H1 (cell line): ENCODE results near the gene RPL37A. TPM values are rescaled to one million over a fixed set of nuclear protein-coding genes. Genes with fewer than 3 reads are reported as not detected.

Experiments
- CTCF ChIA-PET: fragments of 300-600 bp; sonication (Branson Sonifier 250); formaldehyde crosslinking; loops from one replicate; lab custom pipeline; 2021; ENCODE audit not compliant: partially characterized antibody; lab: Charles Lee
- POLR2A ChIA-PET: fragments of 300-600 bp; sonication (Branson Sonifier 250); formaldehyde crosslinking; loops from one replicate; lab custom pipeline; 2021; ENCODE audit warnings: inconsistent platforms; ENCODE audit not compliant: partially characterized antibody; lab: Charles Lee
- DNase-seq, 2 experiments: peaks; one replicate each; pipeline versions ENCODE4 v3.0.0 to v3.0.0-alpha.2; 2010 to 2022; ENCODE audit warnings: low spot score in 2 of 2, low read depth in 1 of 2, mixed read lengths in 1 of 2
- FAIRE-seq: peaks from 2 replicates; lab custom pipeline; 2011; peaks lifted over from hg19 to GRCh38; lab: Jason Lieb, UNC
- H2AFZ ChIP-seq: 2 replicates; pipeline ENCODE4 v1.8.1; 2012; ENCODE audit warnings: low read length, inconsistent platforms
- H2AK5ac ChIP-seq: 2 replicates; pipeline ENCODE4 v1.6.1; 2013; ENCODE audit warnings: low read depth, low read length
- H2BK120ac ChIP-seq: replicated peaks from 2 replicates; pipeline ENCODE3; 2013; ENCODE audit warnings: low read depth, low read length, inconsistent platforms
- H2BK12ac ChIP-seq: 2 replicates; pipeline ENCODE4 v1.6.1; 2013; ENCODE audit warnings: low read depth, low read length
- H2BK15ac ChIP-seq: 2 replicates; pipeline ENCODE4 v1.6.1; 2013; ENCODE audit warnings: low read length
- H2BK20ac ChIP-seq: 2 replicates; pipeline ENCODE4 v1.6.1; 2013; ENCODE audit warnings: low read length
- H2BK5ac ChIP-seq: 2 replicates; pipeline ENCODE4 v1.6.1; 2013; ENCODE audit warnings: low read depth, low read length
- H3K14ac ChIP-seq: 2 replicates; pipeline ENCODE4 v1.6.1; 2013; ENCODE audit warnings: inconsistent platforms; ENCODE audit not compliant: insufficient read length
- H3K18ac ChIP-seq: 2 replicates; pipeline ENCODE4 v1.6.1; 2013; ENCODE audit warnings: low read length; ENCODE audit errors: extremely low read depth
- H3K23ac ChIP-seq: 2 replicates; pipeline ENCODE4 v1.6.1; 2013; ENCODE audit warnings: inconsistent platforms; ENCODE audit not compliant: insufficient read length
- H3K23me2 ChIP-seq: 2 replicates; pipeline ENCODE4 v1.6.1; 2013; ENCODE audit warnings: low read depth, low read length
- H3K27ac ChIP-seq: 2 replicates; pipeline ENCODE4 v1.6.1; 2011; ENCODE audit warnings: low read depth, low read length, inconsistent platforms
- H3K27me3 ChIP-seq, 4 experiments: replicated peaks in 1 of 4; 1 replicate in 1 of 4; 2 replicates in 3 of 4; pipeline versions ENCODE4 v1.6.1 to v1.8.1; 2011 to 2013; ENCODE audit warnings: low read length in 3 of 4, mild to moderate bottlenecking in 3 of 4, inconsistent platforms in 2 of 4, mixed read lengths in 2 of 4, moderate library complexity in 1 of 4; ENCODE audit not compliant: control insufficient read depth in 3 of 4, insufficient read depth in 3 of 4; ENCODE audit errors: extremely low read depth in 1 of 4
- H3K36me3 ChIP-seq, 4 experiments: 2 replicates each; pipeline versions ENCODE4 v1.6.1 to v1.8.1; 2011 to 2013; ENCODE audit warnings: mild to moderate bottlenecking in 4 of 4, low read length in 3 of 4, moderate library complexity in 2 of 4, control low read depth in 1 of 4, inconsistent platforms in 1 of 4; ENCODE audit not compliant: insufficient read depth in 4 of 4, control insufficient read depth in 2 of 4
- H3K4ac ChIP-seq: replicated peaks from 2 replicates; pipeline ENCODE3; 2013; ENCODE audit warnings: low read length, low read depth, mixed read lengths, inconsistent platforms; ENCODE audit not compliant: insufficient read length
- H3K4me1 ChIP-seq, 4 experiments: replicated peaks in 1 of 4; 1 replicate in 1 of 4; 2 replicates in 3 of 4; pipeline versions ENCODE4 v1.6.1 to v1.8.1; 2011 to 2013; ENCODE audit warnings: low read length in 3 of 4, inconsistent platforms in 2 of 4, mixed read lengths in 1 of 4; ENCODE audit not compliant: insufficient read depth in 4 of 4, control insufficient read depth in 3 of 4
- H3K4me2 ChIP-seq, 2 experiments: 2 replicates each; pipeline versions ENCODE4 v1.6.1 to v1.8.1; 2011 to 2013; ENCODE audit warnings: low read depth in 2 of 2, low read length in 2 of 2, control low read depth in 1 of 2, inconsistent platforms in 1 of 2, mild to moderate bottlenecking in 1 of 2; ENCODE audit not compliant: insufficient read depth in 1 of 2
- H3K4me3 ChIP-seq, 4 experiments: fragments of 200-600, 300-600 bp in 1 of 4; sonication (generic), shearing (Covaris generic), sonication (Bioruptor Twin) in 1 of 4; 2 replicates each; pipeline versions ENCODE4 v1.5.1 to v1.8.1; 2011 to 2016; ENCODE audit warnings: low read length in 4 of 4, low read depth in 3 of 4, control low read depth in 2 of 4, inconsistent platforms in 2 of 4, mild to moderate bottlenecking in 2 of 4, mixed read lengths in 1 of 4, moderate library complexity in 1 of 4; ENCODE audit not compliant: insufficient read depth in 2 of 4; ENCODE audit errors: extremely low read depth in 1 of 4
- H3K56ac ChIP-seq: replicated peaks from 2 replicates; pipeline ENCODE3; 2013; ENCODE audit warnings: low read depth, mild to moderate bottlenecking, mixed read lengths, low read length, inconsistent platforms; ENCODE audit not compliant: insufficient read length
- H3K79me1 ChIP-seq: 2 replicates; pipeline ENCODE4 v1.6.1; 2013; ENCODE audit warnings: low read depth, low read length, control low read depth
- H3K79me2 ChIP-seq, 2 experiments: 2 replicates each; pipeline versions ENCODE4 v1.6.1 to v1.8.1; 2012 to 2013; ENCODE audit warnings: low read length in 2 of 2, mild to moderate bottlenecking in 2 of 2, inconsistent platforms in 1 of 2; ENCODE audit not compliant: insufficient read depth in 2 of 2, control insufficient read depth in 1 of 2
- H3K9ac ChIP-seq, 4 experiments: replicated peaks in 1 of 4; 1 replicate in 1 of 4; 2 replicates in 3 of 4; pipeline versions ENCODE4 v1.6.1 to v1.8.1; 2011 to 2013; ENCODE audit warnings: low read depth in 3 of 4, low read length in 3 of 4, control low read depth in 2 of 4, mild to moderate bottlenecking in 2 of 4, moderate library complexity in 2 of 4, inconsistent platforms in 1 of 4; ENCODE audit errors: extremely low read depth in 1 of 4
- H3K9me3 ChIP-seq, 2 experiments: 2 replicates each; pipeline versions ENCODE4 v1.6.1 to v1.8.1; 2012 to 2013; ENCODE audit warnings: mild to moderate bottlenecking in 2 of 2, moderate library complexity in 2 of 2, control low read depth in 1 of 2, inconsistent platforms in 1 of 2, low read depth in 1 of 2, low read length in 1 of 2, mixed read lengths in 1 of 2; ENCODE audit not compliant: insufficient read depth in 2 of 2
- H4K20me1 ChIP-seq, 2 experiments: replicated peaks in 1 of 2; 2 replicates each; pipeline versions ENCODE3 to v1.8.1; 2011 to 2013; ENCODE audit warnings: inconsistent platforms in 2 of 2, low read length in 2 of 2, mild to moderate bottlenecking in 1 of 2; ENCODE audit not compliant: insufficient read depth in 2 of 2, control insufficient read depth in 1 of 2
- H4K5ac ChIP-seq: 2 replicates; pipeline ENCODE4 v1.6.1; 2013; ENCODE audit warnings: low read length, low read depth, mixed read lengths, inconsistent platforms; ENCODE audit not compliant: insufficient read length
- H4K8ac ChIP-seq: 2 replicates; pipeline ENCODE4 v1.8.0; 2013; ENCODE audit warnings: mild to moderate bottlenecking, moderate library complexity, low read length, inconsistent platforms; ENCODE audit not compliant: insufficient read depth; ENCODE audit errors: extremely low read depth
- H4K91ac ChIP-seq: replicated peaks from 2 replicates; pipeline ENCODE3; 2013; ENCODE audit warnings: low read length, mixed read lengths, inconsistent platforms; ENCODE audit not compliant: insufficient read length
- EP300 ChIP-seq, 2 experiments: IDR thresholded peaks; 1 replicate in 1 of 2; 2 replicates in 1 of 2; pipeline ENCODE4 v1.6.1; 2011 to 2012; ENCODE audit warnings: low read depth in 2 of 2, low read length in 2 of 2, mild to moderate bottlenecking in 2 of 2, borderline replicate concordance in 1 of 2, inconsistent platforms in 1 of 2, moderate library complexity in 1 of 2
- FOSL1 ChIP-seq: IDR thresholded peaks from 2 replicates; pipeline ENCODE4 v1.6.1; 2011; ENCODE audit warnings: mild to moderate bottlenecking, low read depth, low read length, moderate library complexity; ENCODE audit not compliant: insufficient read depth
- RFX5 ChIP-seq: IDR thresholded peaks from 2 replicates; pipeline ENCODE4 v1.6.1; 2011; ENCODE audit warnings: low read depth, low read length, improper control_type of control experiment, borderline replicate concordance
- SIRT6 ChIP-seq: IDR thresholded peaks from one replicate; pipeline ENCODE4 v1.7.1; 2012; ENCODE audit warnings: low read length, inconsistent platforms
- TBP ChIP-seq: IDR thresholded peaks from 2 replicates; pipeline ENCODE4 v1.6.1; 2011; ENCODE audit warnings: low read depth, low read length, improper control_type of control experiment
- WGBS, 2 experiments: shearing (Covaris generic) in 1 of 2; methylation state at CpG; one replicate each; pipeline versions ENCODE4 v1.1.6 to v1.1.7; 2013 to 2015; ENCODE audit warnings: low lambda C conversion rate in 2 of 2, mixed read lengths in 2 of 2, inconsistent platforms in 1 of 2, low coverage in 1 of 2, missing lambda C conversion rate in 1 of 2; ENCODE audit not compliant: insufficient replicate concordance in 2 of 2, insufficient coverage in 1 of 2, insufficient read length in 1 of 2; ENCODE audit errors: extremely low coverage in 1 of 2, missing lambda C conversion rate in 1 of 2; 5-methylcytosine and 5-hydroxymethylcytosine counted together
- polyA plus RNA-seq, 7 experiments: library from polyadenylated mRNA; depleted of rRNA in 3 of 7; stranded (reverse) in 5 of 7; unstranded in 2 of 7; fragments of >200 nt in 5 of 7; fragments of 200-250 nt in 2 of 7; gene quantifications; 1 replicate in 5 of 7; 2 replicates in 1 of 7; 4 replicates in 1 of 7; pipeline versions ENCODE4 v1.2.1 to v1.2.3, GENCODE V29; 2011 to 2013; ENCODE audit warnings: missing spikeins in 2 of 7, mixed read lengths in 2 of 7
- total RNA-seq: library from RNA; stranded (reverse); fragmentation: NEBNext Ultra II Directional; extraction: Animal tissue kit (Norgen Biotek cat#: 25700); gene quantifications from 2 replicates; pipeline ENCODE4 v1.2.1, GENCODE V29; 2021
- TF ChIP-seq, protein P1 (sequence below): IDR thresholded peaks from 2 replicates; pipeline ENCODE4 v1.6.1; 2012; ENCODE audit warnings: inconsistent platforms

Gene RPL37A
- total and polyA plus RNA-seq, 2 of the 8 experiments (the other 6 are each of a cell fraction or from before 2014, with no cell fraction given) = 1,737 to 3,180 TPM

DNA sequence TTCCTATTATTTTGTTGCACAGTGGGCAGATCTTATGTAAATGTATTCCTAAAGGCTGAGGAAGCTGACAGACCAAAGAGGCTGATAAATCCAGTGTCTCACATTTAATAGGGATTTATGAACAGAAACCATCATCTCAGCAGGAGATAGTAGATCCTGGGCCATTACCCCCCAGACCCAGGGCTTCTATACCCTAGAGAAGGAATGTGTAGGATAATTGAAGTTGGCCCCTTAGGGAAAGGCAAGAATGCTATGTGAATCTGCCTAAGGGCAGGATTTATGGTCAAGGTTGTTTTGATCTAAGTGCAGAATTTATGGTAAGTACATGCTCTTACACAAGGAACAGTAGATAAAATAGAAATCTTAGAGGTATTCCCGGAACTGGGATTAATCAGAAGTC, 29.0 kb downstream of the RPL37A start:
- TF ChIP-seq, protein P1, sequence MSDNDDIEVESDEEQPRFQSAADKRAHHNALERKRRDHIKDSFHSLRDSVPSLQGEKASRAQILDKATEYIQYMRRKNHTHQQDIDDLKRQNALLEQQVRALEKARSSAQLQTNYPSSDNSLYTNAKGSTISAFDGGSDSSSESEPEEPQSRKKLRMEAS = no peak
- TF ChIP-seq EP300 (IDR thresholded peaks at IDR 0.05; ENCODE audit: borderline replicate concordance in 1 of 2, low read depth in 2 of 2, low read length in 2 of 2) (no peak), TBP (no peak), SIRT6 (no peak), FOSL1 (no peak), RFX5 (no peak)
- Histone ChIP-seq H2AK5ac (no peak overlapping the region), H3K36me3 (no peaks in the 10 kb centered on the region; a peak in 1 of 8 replicates), H3K79me1 (no peaks in the 10 kb centered on the region), H2BK120ac (no peak overlapping the region), H3K79me2 (no peaks in the 10 kb centered on the region), H2BK15ac (no peak overlapping the region), H2BK20ac (no peak overlapping the region), H3K56ac (no peak overlapping the region), H3K23me2 (no peaks in the 10 kb centered on the region), H3K27ac (no peak overlapping the region), H2BK12ac (no peak overlapping the region), H3K4me3 (no peak overlapping the region), H3K27me3 (peaks cover 0 to 1% (median 0%) of the 10 kb centered on the region in 4 experiments; a peak in 1 of 7 replicates), H4K5ac (no peak overlapping the region), H3K4ac (no peak overlapping the region), H4K20me1 (no peaks in the 10 kb centered on the region), H4K91ac (no peak overlapping the region), H3K9me3 (no peaks in the 10 kb centered on the region), H3K18ac (no peak overlapping the region), H3K9ac (no peak overlapping the region), H3K4me2 (no peak overlapping the region), H2BK5ac (no peak overlapping the region), H3K4me1 (no peaks in the 10 kb centered on the region), H2AFZ (no peak overlapping the region), H3K14ac (no peak overlapping the region), H3K23ac (no peak overlapping the region), H4K8ac (no peak overlapping the region)
- CTCF ChIA-PET = interaction anchor here (1.2 to 2.8 kb wide), 3 partner anchors 11 to 144 kb away, joined by 3 to 25 read pairs (median 3); no protein-coding TSS in a partner anchor
- no peak for DNase-seq
- POLR2A ChIA-PET = no interaction called here
- FAIRE-seq = no peak
- 95% methylated on average over 1 of the region's 1 CpG; no CpG with 5 or more reads in 1 of the 2 experiments for WGBS, 2 experiments
